Cardiac fibroblast (primary cell): Measurements from ENCODE around the gene PRRC2B.
"Not testable (repeated sequence)": the region's sequence is repeated elsewhere in the genome, so short reads cannot be mapped to it uniquely, and the experiment has no call there.

Experiments used
- DNase-seq, 2 donors: peaks; one replicate each; pipeline versions ENCODE4 v3.0.0 to v3.0.0-alpha.2; 2010; ENCODE audit warnings: low read depth in 2 of 2
- H3K4me3 ChIP-seq, 2 donors: replicated peaks in 1 of 2; 1 replicate in 1 of 2; 2 replicates in 1 of 2; pipeline ENCODE4 v1.5.1; 2011; ENCODE audit warnings: low read depth in 2 of 2, low read length in 2 of 2, mild to moderate bottlenecking in 2 of 2, moderate library complexity in 1 of 2
- TF ChIP-seq, protein P1 (sequence below): IDR thresholded peaks from one replicate; pipeline ENCODE4 v1.5.1; 2011; ENCODE audit warnings: low read depth, mild to moderate bottlenecking, low read length, inconsistent platforms

Gene PRRC2B

GRCh38 chr9:131393622-131394463 is at the start of gene PRRC2B:
Gene PRRC2B, plus strand, starts transcription at chr9:131394086. Its CDS starts 36,059 bp downstream, at chr9:131430145.
- TF ChIP-seq, protein P1, sequence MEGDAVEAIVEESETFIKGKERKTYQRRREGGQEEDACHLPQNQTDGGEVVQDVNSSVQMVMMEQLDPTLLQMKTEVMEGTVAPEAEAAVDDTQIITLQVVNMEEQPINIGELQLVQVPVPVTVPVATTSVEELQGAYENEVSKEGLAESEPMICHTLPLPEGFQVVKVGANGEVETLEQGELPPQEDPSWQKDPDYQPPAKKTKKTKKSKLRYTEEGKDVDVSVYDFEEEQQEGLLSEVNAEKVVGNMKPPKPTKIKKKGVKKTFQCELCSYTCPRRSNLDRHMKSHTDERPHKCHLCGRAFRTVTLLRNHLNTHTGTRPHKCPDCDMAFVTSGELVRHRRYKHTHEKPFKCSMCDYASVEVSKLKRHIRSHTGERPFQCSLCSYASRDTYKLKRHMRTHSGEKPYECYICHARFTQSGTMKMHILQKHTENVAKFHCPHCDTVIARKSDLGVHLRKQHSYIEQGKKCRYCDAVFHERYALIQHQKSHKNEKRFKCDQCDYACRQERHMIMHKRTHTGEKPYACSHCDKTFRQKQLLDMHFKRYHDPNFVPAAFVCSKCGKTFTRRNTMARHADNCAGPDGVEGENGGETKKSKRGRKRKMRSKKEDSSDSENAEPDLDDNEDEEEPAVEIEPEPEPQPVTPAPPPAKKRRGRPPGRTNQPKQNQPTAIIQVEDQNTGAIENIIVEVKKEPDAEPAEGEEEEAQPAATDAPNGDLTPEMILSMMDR = peak; percentile 14
- peak; percentile 74 to 90 for DNase-seq
- H3K4me3 ChIP-seq = peak within 1 kb of the TSS; percentile 46 to 67

DNA sequence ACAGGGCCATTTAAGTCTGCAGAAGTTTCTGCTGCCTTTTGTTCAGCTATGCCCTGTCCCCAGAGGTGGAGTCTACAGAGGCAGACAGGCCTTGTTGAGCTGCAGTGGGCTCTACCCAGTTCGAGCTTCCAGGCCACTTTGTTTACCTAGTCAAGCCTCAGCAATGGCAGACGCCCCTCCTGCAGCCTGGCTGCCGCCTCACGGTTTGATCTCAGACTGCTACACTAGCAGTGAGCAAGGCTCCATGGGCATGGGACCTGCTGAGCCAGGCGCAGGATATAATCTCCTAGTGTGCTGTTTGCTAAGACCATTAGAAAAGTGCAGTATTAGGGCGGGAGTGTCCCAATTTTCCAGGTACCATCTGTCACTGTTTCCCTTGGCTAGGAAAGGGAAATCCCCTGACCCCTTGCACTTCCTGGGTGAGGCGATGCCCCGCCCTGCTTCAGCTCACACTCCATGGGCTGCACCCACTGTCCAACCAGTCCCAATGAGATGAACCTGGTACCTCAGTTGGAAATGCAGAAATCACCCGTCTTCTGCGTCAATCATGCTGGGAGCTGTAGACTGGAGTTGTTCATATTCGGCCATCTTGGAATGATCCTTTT is 48.9 kb upstream of the PRRC2B start:
- not testable (repeated sequence) for DNase-seq, H3K4me3 ChIP-seq

GRCh38 chr9:131346559-131346958 is 47.3 kb upstream of the PRRC2B start:
- TF ChIP-seq, protein P1 = no peak
- no peak for DNase-seq
- H3K4me3 ChIP-seq = no peak overlapping the region

GRCh38 chr9:131347376-131348020 is 46.4 kb upstream of the PRRC2B start:
- H3K4me3 ChIP-seq = no peak overlapping the region
- TF ChIP-seq, protein P1 = no peak
- DNase-seq = no peak

DNA sequence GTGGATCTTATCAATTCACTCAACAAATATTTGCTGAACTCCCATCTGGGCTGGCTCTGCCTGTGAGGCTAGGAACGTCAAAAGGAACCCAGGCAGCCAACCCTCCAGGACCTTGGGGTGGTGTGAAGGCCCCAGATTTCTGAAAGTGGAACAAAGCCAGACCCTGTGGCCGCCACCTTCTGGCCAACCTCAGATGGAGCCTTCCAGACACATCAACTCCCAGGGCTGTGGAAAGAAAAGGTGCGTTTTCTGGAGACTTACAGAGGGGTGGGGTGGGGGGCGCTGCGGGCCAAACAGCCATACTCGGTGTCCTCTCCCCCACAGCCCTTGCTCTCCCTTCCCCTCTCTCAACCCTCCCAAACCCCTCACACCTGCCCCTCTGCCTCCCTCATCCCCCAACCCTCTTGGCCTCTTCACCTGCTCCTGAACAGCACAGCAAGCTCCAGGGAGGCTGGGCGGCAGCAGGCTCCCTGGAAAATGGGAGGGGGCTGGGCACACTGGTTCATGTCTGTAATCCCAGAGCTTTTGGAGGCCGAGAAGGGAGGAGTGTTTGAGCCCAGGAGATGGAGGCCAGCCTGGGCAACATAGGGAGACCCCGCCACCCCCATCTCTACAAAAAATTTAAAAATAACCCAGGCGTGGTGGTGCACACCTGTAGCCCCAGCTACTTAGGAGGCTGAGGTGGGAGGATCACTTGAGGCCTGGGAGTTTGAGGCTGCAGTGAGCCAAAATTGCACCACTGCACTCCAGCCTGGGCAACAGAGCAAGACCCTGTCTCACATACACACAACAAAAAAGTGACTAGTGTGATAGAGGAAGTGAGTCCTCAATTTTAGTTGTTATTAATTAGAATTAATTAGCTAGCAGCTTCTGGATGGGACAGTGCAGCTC is 45.0 kb upstream of the PRRC2B start:
- no peak for DNase-seq
- TF ChIP-seq, protein P1 = peak; percentile 14
- no peak overlapping the region for H3K4me3 ChIP-seq

GRCh38 chr9:131349522-131349880 is 44.4 kb upstream of the PRRC2B start:
- no peak for DNase-seq
- H3K4me3 ChIP-seq = no peak overlapping the region
- TF ChIP-seq, protein P1 = no peak
